ENCODE measurements around the gene URI1. TPM values are rescaled to one million over a fixed set of nuclear protein-coding genes. Genes with fewer than 3 reads are reported as not detected.

URI1 gene
- total and polyA plus RNA-seq, 2 of the 8 experiments (the other 6 are each of a cell fraction or from before 2014, with no cell fraction given): 27.7 to 64.3 TPM

GRCh38 chr19:30059741-30060457 lies 117.9 kb downstream of the URI1 start (continued):
- TF ChIP-seq RNF2 (IDR thresholded peaks at IDR 0.05; ENCODE audit: borderline replicate concordance, low read depth, low read length, missing control alignments, poor library complexity, severe bottlenecking): no peak

Measured in H1 (cell line).